ENCODE results near the gene COL6A2. TPM values are rescaled to one million over a fixed set of nuclear protein-coding genes. Genes with fewer than 3 reads are reported as not detected.

COL6A2 gene
- total RNA-seq, 1 donor from 2014 or later: 12.6 TPM

GRCh38 chr21:46124926-46125845 is 27.3 kb downstream of the COL6A2 start:
- Histone ChIP-seq H3K36me3 (ENCODE audit: control insufficient read depth, insufficient read depth, low read length) (no peaks in the 10 kb centered on the region), H3K4me3 (ENCODE audit: low read depth, low read length) (no peak overlapping the region), H3K27me3 (ENCODE audit: control insufficient read depth, insufficient read depth, low read length) (no peaks in the 10 kb centered on the region)
- TF ChIP-seq, protein P1, sequence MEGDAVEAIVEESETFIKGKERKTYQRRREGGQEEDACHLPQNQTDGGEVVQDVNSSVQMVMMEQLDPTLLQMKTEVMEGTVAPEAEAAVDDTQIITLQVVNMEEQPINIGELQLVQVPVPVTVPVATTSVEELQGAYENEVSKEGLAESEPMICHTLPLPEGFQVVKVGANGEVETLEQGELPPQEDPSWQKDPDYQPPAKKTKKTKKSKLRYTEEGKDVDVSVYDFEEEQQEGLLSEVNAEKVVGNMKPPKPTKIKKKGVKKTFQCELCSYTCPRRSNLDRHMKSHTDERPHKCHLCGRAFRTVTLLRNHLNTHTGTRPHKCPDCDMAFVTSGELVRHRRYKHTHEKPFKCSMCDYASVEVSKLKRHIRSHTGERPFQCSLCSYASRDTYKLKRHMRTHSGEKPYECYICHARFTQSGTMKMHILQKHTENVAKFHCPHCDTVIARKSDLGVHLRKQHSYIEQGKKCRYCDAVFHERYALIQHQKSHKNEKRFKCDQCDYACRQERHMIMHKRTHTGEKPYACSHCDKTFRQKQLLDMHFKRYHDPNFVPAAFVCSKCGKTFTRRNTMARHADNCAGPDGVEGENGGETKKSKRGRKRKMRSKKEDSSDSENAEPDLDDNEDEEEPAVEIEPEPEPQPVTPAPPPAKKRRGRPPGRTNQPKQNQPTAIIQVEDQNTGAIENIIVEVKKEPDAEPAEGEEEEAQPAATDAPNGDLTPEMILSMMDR (IDR thresholded peaks at IDR 0.05; ENCODE audit: insufficient read depth, low read length, severe bottlenecking): no peak
- FAIRE-seq (no peak), DNase-seq (ENCODE audit: low read depth) (no peak)

GRCh38 chr21:46125846-46126301 is 28.0 kb downstream of the COL6A2 start:
- TF ChIP-seq, protein P1 (IDR thresholded peaks at IDR 0.05; ENCODE audit: insufficient read depth, low read length, severe bottlenecking): no peak
- Histone ChIP-seq H3K36me3 (ENCODE audit: control insufficient read depth, insufficient read depth, low read length) (no peaks in the 10 kb centered on the region), H3K27me3 (ENCODE audit: control insufficient read depth, insufficient read depth, low read length) (no peaks in the 10 kb centered on the region), H3K4me3 (ENCODE audit: low read depth, low read length) (no peak overlapping the region)
- FAIRE-seq (no peak), DNase-seq (ENCODE audit: low read depth) (no peak)

- no peaks in the 10 kb centered on the region for H3K36me3 ChIP-seq (ENCODE audit: control insufficient read depth, insufficient read depth, low read length)
- FAIRE-seq (no peak), DNase-seq (ENCODE audit: low read depth) (no peak)
- H3K4me3 ChIP-seq (ENCODE audit: low read depth, low read length): no peak overlapping the region
- TF ChIP-seq, protein P1 (IDR thresholded peaks at IDR 0.05; ENCODE audit: insufficient read depth, low read length, severe bottlenecking): no peak
- no peaks in the 10 kb centered on the region for H3K27me3 ChIP-seq (ENCODE audit: control insufficient read depth, insufficient read depth, low read length)
These were observed 28.7 kb downstream of the COL6A2 start for GRCh38 chr21:46126309-46127238.

DNA sequence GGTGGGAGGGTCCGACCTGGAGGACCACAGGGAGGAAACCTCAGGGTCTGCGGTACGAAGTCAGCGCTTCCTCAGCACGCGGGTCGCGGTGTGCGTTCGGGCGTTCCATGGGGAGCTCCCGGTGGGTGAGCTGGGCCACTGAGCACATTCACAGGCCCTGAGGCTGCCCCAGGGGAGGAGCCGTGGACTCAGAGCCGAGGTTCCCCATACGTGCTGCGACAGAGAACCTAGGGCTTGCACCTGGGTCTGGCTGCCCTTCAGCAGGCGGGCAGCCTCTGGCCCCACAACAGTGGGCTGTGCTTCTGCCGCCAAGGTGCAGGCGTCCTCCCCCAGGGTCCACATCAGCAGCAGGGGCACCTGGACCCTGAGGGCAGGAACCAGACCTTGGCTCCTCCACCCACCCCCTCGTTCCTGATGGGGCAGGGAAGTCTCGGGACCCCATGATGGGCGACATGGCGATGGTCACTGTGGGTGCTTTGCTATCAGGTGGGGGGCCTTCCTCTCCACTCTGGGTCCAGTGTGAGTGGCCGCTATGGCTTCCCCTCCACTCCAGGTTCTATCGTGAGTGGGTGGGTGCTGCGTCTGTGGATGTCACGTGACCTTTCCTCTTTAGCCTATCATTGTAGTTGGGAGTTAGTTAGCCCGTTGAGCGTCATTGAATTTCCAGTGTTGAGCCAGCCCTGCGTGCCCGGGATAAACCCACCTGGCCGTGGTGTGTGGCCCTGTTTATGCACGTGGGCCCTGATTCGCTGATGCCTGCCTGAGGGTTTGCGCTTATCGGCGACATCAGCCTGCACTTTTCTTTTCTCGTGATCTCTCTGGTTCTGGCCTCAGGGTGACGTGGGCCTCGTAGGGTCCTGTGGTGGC is 29.6 kb downstream of the COL6A2 start:
- TF ChIP-seq, protein P1 (IDR thresholded peaks at IDR 0.05; ENCODE audit: insufficient read depth, low read length, severe bottlenecking): no peak
- no peak for FAIRE-seq
- H3K27me3 ChIP-seq (ENCODE audit: control insufficient read depth, insufficient read depth, low read length): no peaks in the 10 kb centered on the region
- no peak overlapping the region for H3K4me3 ChIP-seq (ENCODE audit: low read depth, low read length)
- no peaks in the 10 kb centered on the region for H3K36me3 ChIP-seq (ENCODE audit: control insufficient read depth, insufficient read depth, low read length)
- no peak for DNase-seq (ENCODE audit: low read depth)
